NCI-H446 treated with DMSO at 0.1 percent for 48 hours (cell line): ENCODE measurements around the gene CSNK1A1L.
"Not testable (repeated sequence)": the region's sequence is repeated elsewhere in the genome, so short reads cannot be mapped to it uniquely, and the experiment has no call there.

ENCODE experiments used
- DNase-seq: peaks from one replicate; lab custom pipeline; 2025; lab: John Stamatoyannopoulos, UW

Gene CSNK1A1L

DNA sequence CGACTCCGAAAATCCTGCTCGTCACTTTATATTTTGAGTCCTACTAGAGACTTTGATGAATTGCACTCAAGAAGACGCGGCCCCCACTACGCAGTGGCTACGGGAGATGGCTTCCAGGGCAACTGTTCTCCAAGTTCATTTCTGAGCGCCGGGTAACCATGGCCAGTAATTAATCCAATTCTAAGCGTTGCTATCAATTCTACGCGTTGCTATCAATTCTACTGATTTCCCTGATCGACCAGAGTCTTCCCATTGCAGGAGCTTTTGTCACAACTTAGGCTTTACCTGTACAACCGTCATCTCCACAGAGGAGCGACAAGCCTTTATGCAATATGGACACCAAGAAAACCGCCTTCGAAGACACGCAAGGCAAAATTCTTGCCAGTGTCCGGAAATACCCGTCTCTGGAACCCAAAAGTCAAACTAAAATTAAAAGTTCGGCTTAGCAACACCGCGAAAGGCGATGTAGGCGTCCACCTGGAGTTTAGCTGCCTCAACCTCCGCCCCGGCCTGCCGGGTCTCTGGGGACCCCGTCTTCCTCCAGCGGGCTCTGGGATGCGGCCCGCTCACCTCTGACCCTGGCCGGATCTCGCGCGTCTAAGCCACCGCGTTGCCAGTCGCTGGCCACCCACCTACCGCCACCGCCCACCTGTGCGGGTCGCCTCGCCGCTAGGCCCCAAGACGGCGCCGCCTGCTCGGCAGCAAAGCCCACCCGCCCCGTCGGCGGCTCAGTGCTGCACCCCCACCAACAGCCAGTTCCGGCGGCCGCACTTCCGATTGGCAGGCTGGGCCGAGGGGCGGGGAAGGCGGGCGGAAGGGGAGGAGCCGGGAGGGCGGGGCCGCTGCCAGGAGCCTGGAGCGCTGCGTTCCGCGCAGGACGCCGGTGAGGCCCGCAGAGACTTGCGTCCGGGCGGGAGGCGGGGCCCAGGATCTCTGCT, 46.3 kb downstream of the CSNK1A1L start, which contains the start of gene SUPT20H:
TSS of gene SUPT20H (minus strand) at position 779 of the 938 bp plus-strand sequence. CDS start 8,198 bp downstream, outside the sequence.
- DNase-seq: peak; percentile 75

- DNase-seq: not testable (repeated sequence)
Measured at GRCh38 chr13:37056228-37056627, 49.2 kb downstream of the CSNK1A1L start.
